HS-5 (cell line): ENCODE results near the gene PDE3B.
A peak's percentile ranks its signal among the peaks of the same experiment; 100 is the strongest.
"Not testable (repeated sequence)": the region's sequence is repeated elsewhere in the genome, so short reads cannot be mapped to it uniquely, and the experiment has no call there.

Experiments
- DNase-seq: peaks from one replicate; pipeline ENCODE4 v3.0.0-alpha.2; 2012; ENCODE audit warnings: low read depth

The PDE3B gene

GRCh38 chr11:14643697-14644225, at the start of gene PDE3B:
TSS of gene PDE3B (plus strand) at chr11:14643804. CDS start at chr11:14644076, 272 bp downstream.
- DNase-seq = peak; percentile 28

DNA sequence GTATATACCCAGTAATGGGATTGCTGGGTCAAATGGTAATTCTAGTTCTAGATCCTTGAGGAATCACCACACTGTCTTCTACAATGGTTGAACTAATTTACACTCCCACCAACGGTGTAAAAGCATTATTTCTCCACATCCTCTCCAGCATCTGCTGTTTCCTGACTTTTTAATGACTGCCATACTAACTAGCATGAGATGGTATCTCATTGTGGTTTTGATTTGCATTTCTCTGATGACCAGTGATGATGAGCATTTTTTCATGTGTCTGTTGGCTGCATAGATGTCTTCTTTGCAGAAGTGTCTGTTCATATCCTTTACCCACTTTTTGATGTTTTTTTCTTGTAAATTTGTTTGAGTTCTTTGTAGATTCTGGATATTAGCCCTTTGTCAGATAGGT, 48.3 kb upstream of the PDE3B start:
- DNase-seq = not testable (repeated sequence)

DNA sequence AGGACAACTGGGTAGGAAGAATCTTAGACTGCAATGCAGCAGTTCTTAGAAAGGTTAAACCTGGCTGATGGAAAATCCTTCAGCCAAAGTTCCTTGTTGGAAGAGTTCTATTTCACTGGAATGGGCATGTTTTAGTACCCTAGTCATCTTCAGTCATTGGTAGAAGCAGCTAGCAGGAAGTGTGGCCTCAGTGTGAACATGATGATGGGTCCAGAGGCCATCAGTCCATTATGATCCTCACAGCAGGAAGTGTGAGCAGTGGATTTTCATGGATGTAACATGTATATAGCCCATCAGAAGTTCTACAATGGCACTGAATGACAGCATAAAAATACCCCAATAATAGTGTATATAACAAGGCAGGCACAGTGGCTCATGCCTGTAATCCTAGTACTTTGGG, 35.9 kb upstream of the PDE3B start:
- no peak for DNase-seq

GRCh38 chr11:14609902-14610301, 33.7 kb upstream of the PDE3B start:
- no peak for DNase-seq

- DNase-seq = no peak
Measured at GRCh38 chr11:14611939-14612338, 31.7 kb upstream of the PDE3B start.

- no peak for DNase-seq
Measured at GRCh38 chr11:14612694-14613093, 30.9 kb upstream of the PDE3B start.

DNA sequence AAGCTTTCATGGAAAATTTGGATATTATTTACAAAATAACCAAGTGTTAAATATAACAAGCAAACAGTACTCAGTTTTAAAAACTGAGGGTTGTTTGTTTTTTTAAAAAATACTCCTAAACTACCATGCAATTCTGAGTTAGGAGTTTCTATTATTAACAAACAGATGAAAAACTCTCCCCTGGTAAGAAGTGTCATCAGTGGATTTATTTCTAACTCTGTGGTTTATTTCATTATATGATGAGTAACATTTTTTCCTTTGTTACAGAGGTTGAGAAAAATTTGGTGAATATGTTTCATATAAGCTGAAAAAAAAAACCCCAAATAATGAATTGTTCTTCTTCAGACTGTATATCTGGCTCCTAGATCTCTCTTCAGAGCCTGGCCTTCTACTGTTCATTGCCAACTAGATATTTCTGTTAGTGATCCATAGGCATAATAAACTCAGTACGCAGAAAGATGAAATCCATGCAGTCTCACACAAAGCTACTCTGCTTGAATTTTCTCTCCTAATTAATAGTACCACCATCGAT, 29.4 kb upstream of the PDE3B start:
- no peak for DNase-seq

DNA sequence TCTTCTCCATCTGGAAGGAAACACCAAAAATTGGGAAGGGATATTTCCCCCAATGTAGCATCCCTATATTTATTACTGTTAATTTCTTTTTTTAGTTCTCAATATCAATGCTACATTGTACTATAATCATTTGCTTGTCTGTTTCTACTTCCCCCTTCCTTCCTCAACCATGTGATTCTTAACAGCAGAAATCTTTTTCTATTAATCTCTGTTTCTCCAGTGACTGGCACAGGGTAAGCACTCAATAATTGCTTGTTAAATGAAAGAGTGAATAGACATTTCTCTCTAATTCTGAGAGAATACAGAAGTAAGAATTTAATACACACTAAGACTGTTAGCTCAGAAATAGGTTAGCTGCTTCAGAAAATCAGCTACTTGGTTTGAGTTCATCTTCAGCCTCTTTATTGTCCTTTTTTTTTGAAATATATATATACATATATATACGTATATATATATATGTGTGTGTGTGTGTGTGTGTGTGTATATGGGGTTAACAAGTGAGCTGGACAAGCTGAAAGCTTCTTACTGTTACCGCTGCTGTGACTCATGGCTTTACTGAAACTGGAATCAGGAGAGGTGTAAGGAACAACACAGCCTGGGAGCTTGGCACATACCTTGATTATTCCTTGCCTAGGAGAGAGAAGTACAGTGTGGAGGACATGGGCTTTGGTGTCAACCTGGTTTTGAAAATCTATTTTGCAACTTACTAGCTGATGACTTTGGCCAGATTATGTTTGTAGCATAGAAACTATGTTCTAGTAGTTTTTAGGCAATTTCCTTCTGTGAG, 26.2 kb upstream of the PDE3B start:
- no peak for DNase-seq

DNA sequence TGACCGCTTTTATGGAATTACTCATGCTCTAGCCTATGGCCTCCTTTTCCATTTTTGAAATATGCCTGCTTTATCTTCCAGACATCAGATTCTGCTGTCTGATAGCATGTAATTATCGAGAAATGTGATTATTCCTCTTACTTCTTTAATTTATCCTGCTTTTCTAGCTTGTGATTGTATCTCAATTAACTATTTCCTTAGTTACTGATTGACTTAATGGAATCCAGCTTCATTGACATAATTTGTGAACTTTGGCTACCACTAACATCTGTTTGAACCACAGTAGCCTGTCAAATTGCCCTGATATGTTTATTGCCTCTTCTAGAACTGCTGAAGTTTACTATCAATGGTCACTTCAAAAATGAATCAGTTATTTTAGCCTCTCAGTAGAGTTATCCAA, 25.5 kb upstream of the PDE3B start:
- no peak for DNase-seq

GRCh38 chr11:14619603-14620531, 23.7 kb upstream of the PDE3B start:
- peak; percentile 5 for DNase-seq

- DNase-seq = no peak
Measured at GRCh38 chr11:14622223-14622954, 21.2 kb upstream of the PDE3B start.

DNA sequence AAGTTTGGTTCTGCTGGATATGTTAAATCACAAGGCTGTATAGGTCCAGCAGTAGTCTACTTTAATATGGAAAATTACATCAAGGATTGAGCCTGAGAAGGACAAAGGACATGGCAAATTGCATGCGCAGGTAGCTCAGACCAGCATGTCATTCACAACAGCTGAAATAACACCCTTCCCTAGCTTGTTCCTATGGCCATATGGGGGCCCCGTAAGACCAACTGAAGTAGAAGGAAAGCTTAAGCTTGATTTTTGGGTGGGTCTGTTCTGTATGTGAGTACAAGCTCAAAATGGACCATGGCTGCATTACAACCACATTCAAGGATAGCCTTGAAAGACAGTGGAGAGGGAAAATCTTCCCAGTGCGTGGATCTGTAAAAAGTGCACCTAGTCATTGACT, 20.6 kb upstream of the PDE3B start:
- no peak for DNase-seq

- no peak for DNase-seq
Measured at GRCh38 chr11:14625586-14626205, 17.9 kb upstream of the PDE3B start.

DNA sequence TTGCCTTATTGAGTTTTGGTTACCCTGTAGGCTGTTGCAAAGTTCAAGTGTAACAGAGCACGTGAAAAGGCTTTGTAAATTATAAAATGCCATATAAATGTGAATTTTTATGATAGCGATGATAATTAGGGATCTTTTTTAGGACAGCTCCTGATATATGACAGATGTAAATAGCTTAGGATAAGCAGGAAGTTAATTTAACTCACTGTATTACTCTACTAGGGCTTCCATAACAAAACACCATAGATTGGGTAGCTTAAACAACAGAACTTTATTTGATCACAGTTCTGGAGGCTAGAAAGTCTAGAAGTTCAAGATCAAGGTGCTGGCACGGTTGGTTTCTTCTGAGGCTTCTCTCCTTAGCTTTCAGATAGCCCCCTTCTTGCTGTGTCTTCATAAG, 17.0 kb upstream of the PDE3B start:
- no peak for DNase-seq

DNA sequence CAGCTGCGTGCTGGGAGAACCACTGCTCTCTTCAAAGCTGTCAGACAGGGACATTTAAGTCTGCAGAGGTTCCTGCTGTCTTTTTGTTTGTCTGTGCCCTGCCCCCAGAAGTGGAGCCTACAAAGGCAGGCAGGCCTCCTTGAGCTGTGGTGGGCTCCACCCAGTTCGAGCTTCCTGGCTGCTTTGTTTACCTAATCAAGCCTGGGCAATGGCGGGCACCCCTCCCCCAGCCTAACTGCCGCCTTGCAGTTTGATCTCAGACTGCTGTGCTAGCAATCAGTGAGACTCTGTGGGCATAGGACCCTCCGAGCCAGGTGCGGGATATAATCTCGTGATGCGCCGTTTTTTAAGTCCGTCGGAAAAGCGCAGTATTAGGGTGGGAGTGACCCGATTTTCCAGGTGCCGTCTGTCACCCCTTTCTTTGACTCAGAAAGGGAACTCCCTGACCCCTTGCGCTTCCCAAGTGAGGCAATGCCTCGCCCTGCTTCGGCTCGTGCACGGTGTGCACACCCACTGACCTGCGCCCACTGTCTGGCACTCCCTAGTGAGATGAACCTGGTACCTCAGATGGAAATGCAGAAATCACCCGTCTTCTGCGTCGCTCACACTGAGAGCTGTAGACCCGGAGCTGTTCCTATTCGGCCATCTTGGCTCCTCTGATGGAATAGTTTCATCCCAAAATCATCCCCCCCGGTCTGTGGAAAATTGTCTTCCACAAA, 9.9 kb upstream of the PDE3B start:
- DNase-seq = not testable (repeated sequence)

DNA sequence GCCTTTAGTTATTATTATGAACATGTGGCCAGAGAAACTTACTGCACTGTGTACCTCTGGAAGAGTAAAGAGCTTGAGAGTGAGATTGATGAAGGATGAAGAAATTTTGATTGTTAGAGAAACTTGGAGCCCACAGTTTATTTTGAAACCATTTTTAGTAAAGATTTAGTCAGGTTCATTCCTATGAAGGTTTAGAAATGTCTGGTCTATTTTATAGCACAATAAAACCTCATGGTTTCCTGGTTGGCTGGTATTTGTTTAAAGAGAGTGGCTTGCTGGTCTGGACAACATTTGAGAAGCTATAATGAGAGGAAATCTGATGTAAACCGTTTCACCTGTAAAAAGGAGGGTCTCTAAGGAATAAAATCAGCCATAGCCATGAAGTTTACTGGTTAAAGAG, 8.8 kb upstream of the PDE3B start:
- no peak for DNase-seq

DNA sequence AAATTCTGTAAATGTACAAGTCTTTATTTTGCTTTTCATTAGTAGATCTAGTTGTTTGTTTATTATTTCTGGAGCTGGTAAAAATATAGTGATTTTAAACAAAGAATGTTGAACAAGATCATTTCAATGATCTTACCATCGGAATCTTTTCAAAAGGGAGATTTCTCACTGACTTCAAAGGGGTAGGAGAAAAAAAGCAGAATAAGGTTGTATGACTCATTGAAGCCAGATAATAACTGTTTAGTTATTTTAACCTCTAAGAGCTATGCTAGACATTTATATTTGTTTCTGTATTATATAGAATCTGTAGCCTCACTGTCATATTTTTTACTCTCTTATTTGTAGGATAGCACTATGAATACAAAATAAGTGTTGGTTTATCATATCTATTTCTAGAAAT, 8.1 kb upstream of the PDE3B start:
- DNase-seq = no peak

- DNase-seq = no peak
Measured at GRCh38 chr11:14636119-14636518, 7.5 kb upstream of the PDE3B start.

DNA sequence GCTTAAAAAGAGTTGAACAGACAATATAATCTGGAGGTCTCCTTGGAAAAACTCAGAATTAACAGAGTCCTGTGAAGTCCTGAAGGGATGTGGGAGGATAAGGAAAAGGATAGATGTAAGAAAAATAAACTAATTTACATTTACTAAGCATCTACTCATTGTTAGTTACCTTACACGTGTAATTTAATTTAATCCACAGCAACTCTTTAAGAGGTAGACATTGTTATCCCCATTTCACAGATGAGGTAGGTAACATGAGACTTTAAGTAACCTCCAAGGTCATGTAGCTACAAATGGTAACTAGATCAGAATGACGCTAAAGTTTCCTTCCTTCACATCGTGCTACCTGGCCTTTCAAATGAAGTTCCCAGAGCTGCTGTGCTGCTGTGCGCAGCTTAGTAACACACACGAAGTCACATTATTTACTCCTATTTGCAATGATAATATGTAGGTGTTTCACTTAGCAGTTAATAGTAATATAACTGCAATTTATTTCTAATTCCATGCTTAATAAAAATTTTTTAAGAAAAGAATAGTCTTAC, 5.7 kb upstream of the PDE3B start:
- no peak for DNase-seq

DNA sequence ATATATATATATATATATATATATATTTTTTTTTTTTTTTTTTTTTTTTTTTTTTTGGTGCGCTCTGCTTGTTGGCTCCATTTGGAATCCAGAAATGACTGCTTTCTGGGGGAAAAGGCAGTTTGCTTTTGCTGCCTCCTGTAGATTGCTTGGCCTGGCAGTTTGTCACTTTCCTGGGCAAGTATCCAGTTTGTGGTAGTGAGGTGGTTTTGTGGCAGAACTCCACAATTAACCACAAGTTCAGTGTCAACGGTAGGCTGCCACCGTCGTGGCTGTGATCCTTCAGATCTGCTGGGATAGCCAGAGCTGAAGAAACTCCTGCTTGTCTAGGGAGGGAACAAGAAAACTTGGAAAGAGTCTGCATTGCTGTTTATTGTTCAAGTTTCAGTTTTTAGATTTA, 5.0 kb upstream of the PDE3B start:
- DNase-seq = no peak

DNA sequence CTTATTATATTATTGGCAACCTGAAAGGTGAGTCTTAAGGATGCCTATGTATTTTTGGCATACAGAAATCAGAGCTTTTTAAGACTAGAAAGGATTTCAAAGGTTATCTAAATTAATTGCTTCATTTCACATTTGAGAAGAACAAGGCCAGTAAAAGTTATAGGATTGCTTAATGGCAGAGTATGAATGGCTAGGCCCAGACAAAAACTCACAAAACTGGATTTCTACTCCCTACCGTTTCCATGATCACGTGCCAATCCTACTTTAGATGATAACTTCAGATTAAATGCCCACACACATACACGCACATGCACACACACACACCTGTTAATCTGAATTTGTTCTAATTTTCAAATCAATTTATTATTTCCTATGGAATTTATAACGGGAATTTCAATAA, 1.8 kb upstream of the PDE3B start:
- no peak for DNase-seq
